Measurements from ENCODE around the gene GSG1L. TPM values are rescaled to one million over a fixed set of nuclear protein-coding genes. Genes with fewer than 3 reads are reported as not detected.
A peak's percentile ranks its signal among the peaks of the same experiment; 100 is the strongest.

The GSG1L gene
- total RNA-seq, 1 donor from 2014 or later: 1.6 TPM

DNA sequence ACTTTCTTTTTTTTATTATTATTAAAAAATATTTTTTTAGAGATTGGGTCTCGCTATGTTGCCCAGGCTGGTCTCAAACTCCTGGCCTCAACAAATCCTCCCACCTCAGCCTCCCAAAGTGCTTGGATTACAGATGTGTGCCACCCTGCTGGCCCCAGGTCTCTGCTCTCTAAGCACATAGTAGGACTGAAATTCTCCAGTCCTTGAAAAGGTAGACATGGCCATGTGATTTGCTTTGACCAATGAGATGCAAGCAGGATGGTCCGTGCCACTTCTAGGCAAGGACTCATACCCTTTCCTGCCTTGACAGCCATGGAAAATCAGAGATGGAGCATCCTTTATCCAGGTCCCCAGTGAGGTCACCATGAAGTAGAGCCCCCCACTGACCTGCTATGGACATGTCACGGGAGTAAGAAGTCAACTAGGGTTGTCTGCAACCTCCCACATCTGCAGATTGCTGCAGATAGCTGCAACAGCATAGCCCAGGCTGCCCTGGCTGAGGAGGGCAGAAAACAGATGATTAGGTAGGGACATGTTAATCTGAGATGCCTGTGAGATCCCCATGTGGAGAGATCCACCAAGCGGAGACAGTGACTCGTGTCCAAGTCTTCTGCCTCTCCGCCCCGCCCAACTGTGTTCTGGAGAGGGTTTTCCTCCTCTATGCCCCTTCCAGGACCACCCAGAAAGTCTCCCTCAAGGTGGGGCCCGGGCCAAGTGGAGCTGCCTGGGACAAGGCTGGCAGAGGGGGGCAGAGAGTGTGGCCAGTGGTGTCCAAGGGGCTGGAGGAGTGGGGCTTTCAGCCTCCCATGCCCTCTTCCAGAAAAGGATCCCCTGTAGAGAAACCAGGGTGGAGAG lies 11.0 kb downstream of the GSG1L start:
- no peaks in the 10 kb centered on the region for H3K4me1 ChIP-seq
- peaks cover 8% of the 10 kb centered on the region for H3K9me3 ChIP-seq
- H3K36me3 ChIP-seq: no peaks in the 10 kb centered on the region
- TF ChIP-seq, protein P1, sequence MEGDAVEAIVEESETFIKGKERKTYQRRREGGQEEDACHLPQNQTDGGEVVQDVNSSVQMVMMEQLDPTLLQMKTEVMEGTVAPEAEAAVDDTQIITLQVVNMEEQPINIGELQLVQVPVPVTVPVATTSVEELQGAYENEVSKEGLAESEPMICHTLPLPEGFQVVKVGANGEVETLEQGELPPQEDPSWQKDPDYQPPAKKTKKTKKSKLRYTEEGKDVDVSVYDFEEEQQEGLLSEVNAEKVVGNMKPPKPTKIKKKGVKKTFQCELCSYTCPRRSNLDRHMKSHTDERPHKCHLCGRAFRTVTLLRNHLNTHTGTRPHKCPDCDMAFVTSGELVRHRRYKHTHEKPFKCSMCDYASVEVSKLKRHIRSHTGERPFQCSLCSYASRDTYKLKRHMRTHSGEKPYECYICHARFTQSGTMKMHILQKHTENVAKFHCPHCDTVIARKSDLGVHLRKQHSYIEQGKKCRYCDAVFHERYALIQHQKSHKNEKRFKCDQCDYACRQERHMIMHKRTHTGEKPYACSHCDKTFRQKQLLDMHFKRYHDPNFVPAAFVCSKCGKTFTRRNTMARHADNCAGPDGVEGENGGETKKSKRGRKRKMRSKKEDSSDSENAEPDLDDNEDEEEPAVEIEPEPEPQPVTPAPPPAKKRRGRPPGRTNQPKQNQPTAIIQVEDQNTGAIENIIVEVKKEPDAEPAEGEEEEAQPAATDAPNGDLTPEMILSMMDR (IDR thresholded peaks at IDR 0.05): no peak
- intact Hi-C loops (cut with DNase I): no loop called here
- ATAC-seq (peak; percentile 33), DNase-seq (no peak)
- H3K27ac ChIP-seq: no peak overlapping the region
- peaks cover 16% of the 10 kb centered on the region for H3K27me3 ChIP-seq
- H3K4me3 ChIP-seq: no peak overlapping the region

DNA sequence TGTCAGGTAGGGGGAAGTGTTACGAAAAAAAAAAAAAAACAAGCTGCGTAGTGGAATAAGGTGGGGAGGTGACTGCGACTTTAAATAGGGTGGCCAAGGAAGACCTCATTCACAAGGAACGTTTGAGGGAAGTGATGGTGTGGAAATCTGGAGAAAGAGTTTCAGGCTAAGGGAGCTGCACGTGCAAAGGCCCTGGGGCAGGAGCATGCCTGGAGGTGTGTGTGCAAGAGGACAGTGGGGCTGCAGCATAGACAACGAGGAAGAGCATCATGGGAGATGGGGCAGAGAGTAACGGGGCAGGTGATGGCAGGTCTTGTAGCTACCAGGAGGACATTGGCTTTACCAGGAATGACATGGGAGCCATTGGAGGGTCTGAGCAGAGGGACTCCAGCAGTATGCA lies 12.0 kb downstream of the GSG1L start:
- Histone ChIP-seq H3K27ac (no peak overlapping the region), H3K4me3 (no peak overlapping the region), H3K4me1 (no peaks in the 10 kb centered on the region), H3K27me3 (peaks cover 16% of the 10 kb centered on the region), H3K36me3 (no peaks in the 10 kb centered on the region), H3K9me3 (peaks cover 8% of the 10 kb centered on the region)
- intact Hi-C loops (cut with DNase I): no loop called here
- DNase-seq (no peak), ATAC-seq (no peak)
- TF ChIP-seq, protein P1 (IDR thresholded peaks at IDR 0.05): no peak

DNA sequence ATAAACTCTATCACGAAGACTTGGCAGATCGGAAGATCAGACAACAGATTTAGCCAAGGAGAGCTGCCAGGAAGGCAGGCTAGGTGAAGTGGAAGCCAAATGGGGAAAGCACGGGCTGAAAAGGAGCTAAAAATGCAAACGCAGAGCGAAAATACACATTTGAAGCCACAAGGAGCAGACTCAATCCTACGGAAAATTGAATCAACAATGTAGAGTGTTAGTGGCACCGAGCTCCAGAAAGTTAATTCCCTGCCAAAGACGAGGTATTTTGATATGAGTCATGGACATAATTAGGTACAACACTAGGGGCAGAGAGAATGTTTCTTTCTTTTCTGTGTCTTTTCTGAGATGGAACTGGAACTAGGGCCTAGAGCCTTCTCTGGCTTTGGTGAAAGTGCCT lies 20.7 kb downstream of the GSG1L start:
- H3K4me1 ChIP-seq: no peaks in the 10 kb centered on the region
- DNase-seq: no peak
- no peak for ATAC-seq
- H3K27ac ChIP-seq: no peak overlapping the region
- H3K4me3 ChIP-seq: no peak overlapping the region
- no peaks in the 10 kb centered on the region for H3K27me3 ChIP-seq
- peaks cover under 1% of the 10 kb centered on the region for H3K9me3 ChIP-seq
- TF ChIP-seq, protein P1 (IDR thresholded peaks at IDR 0.05): peak; percentile 5
- H3K36me3 ChIP-seq: no peaks in the 10 kb centered on the region
- intact Hi-C loops (cut with DNase I): no loop called here

DNA sequence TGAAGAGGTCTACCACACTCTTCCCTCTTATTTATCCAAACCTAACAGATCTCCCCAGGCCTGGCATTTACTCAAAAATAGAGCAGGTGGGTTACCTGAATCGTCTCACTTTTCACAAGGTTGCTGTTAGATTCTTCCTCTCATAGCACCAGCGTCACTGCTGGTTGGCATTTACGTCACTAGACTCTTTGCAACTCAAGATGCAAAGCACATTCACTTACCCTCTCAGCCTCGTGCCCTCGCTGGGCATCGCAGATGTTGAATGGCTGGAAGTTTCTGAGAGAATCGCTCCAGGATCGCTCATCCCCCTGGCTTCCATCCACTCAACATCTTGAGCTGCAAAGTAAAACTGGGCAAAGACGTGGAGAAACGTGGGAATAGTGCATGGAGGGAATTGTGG lies 21.9 kb downstream of the GSG1L start:
- TF ChIP-seq, protein P1 (IDR thresholded peaks at IDR 0.05): no peak
- H3K4me1 ChIP-seq: no peaks in the 10 kb centered on the region
- no peaks in the 10 kb centered on the region for H3K27me3 ChIP-seq

DNA sequence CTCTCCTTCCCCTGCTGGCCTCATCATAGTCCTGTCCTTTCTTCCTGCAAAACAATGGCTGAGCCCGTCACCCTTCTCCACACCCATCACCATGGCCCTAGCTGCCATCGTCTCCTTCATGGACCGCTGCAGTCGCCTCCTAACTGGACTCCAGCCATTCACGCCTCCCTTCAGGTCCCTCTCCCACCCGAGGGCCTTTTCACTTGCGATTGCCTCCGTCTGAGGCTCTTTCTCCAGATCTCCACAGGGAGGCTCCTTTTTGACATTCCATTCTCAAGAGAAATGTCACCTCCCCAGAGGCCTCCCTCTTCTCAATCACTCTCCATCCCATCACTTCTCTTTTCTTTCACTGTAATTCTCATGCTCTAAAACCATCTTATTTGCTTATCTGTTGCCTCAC lies 23.5 kb downstream of the GSG1L start:
- no peak for ATAC-seq

More for the DNA sequence above, 21.9 kb downstream of the GSG1L start:
- H3K27ac ChIP-seq: no peak overlapping the region
- H3K9me3 ChIP-seq: no peaks in the 10 kb centered on the region
- DNase-seq: no peak
- intact Hi-C loops (cut with DNase I): no loop called here
- no peaks in the 10 kb centered on the region for H3K36me3 ChIP-seq
- H3K4me3 ChIP-seq: no peak overlapping the region
- ATAC-seq: no peak

More for the DNA sequence above, 23.5 kb downstream of the GSG1L start:
- intact Hi-C loops (cut with DNase I): no loop called here
- TF ChIP-seq, protein P1 (IDR thresholded peaks at IDR 0.05): no peak
- no peaks in the 10 kb centered on the region for H3K9me3 ChIP-seq
- H3K4me3 ChIP-seq: no peak overlapping the region
- no peaks in the 10 kb centered on the region for H3K4me1 ChIP-seq
- H3K27me3 ChIP-seq: no peaks in the 10 kb centered on the region
- H3K36me3 ChIP-seq: no peaks in the 10 kb centered on the region
- DNase-seq: no peak
- H3K27ac ChIP-seq: no peak overlapping the region

Measured in upper lobe of right lung (tissue), 1 donor.